MM.1S (cell line): ENCODE measurements around the gene BSN.

Experiments used
- DNase-seq: peaks from one replicate; pipeline ENCODE4 v3.0.0-alpha.2; 2015
- H2AFZ ChIP-seq: fragments of 300-600 bp; sonication (generic); 2 replicates; pipeline ENCODE4 v1.6.0; 2016; ENCODE audit warnings: antibody characterized with exemption, low read length
- H3F3A ChIP-seq: fragments of 300-600 bp; sonication (generic); 2 replicates; pipeline ENCODE4 v1.6.1; 2016; ENCODE audit warnings: mild to moderate bottlenecking, antibody characterized with exemption, low read length, moderate library complexity, mixed read lengths; ENCODE audit not compliant: insufficient read depth
- H3K27ac ChIP-seq: fragments of 300-600 bp; sonication (generic); 2 replicates; pipeline ENCODE4 v1.5.1; 2016; ENCODE audit warnings: mild to moderate bottlenecking, low read length
- H3K27me3 ChIP-seq: fragments of 300-600 bp; sonication (generic); replicated peaks from 2 replicates; pipeline ENCODE4 v1.6.0; 2016; ENCODE audit warnings: low read length; ENCODE audit not compliant: insufficient read depth
- H3K36me3 ChIP-seq: fragments of 300-600 bp; sonication (generic); replicated peaks from 2 replicates; pipeline ENCODE4 v1.6.1; 2016; ENCODE audit warnings: mild to moderate bottlenecking, low read length, mixed read lengths; ENCODE audit not compliant: insufficient read depth
- H3K4me1 ChIP-seq: fragments of 300-600 bp; sonication (generic); 2 replicates; pipeline ENCODE4 v1.6.1; 2016; ENCODE audit warnings: low read length, mixed read lengths
- H3K4me2 ChIP-seq: fragments of 300-600 bp; sonication (generic); 2 replicates; pipeline ENCODE4 v1.6.0; 2016; ENCODE audit warnings: low read depth, low read length
- H3K4me3 ChIP-seq: fragments of 300-600 bp; sonication (generic); 2 replicates; pipeline ENCODE4 v1.5.1; 2016; ENCODE audit warnings: low read length, mixed read lengths
- H3K79me2 ChIP-seq: fragments of 300-600 bp; sonication (generic); 2 replicates; pipeline ENCODE4 v1.6.1; 2016; ENCODE audit warnings: mixed run types, low read length, mixed read lengths
- H3K9ac ChIP-seq: fragments of 300-600 bp; sonication (generic); 2 replicates; pipeline ENCODE4 v1.6.1; 2016; ENCODE audit warnings: low read length, mixed read lengths
- H3K9me2 ChIP-seq: fragments of 300-600 bp; sonication (generic); replicated peaks from 2 replicates; pipeline ENCODE4 v1.6.1; 2016; ENCODE audit warnings: mild to moderate bottlenecking, low read length, mixed read lengths; ENCODE audit not compliant: insufficient read depth
- H3K9me3 ChIP-seq: fragments of 300-600 bp; sonication (generic); replicated peaks from 2 replicates; pipeline ENCODE4 v1.6.1; 2016; ENCODE audit warnings: mild to moderate bottlenecking, low read length, mixed read lengths; ENCODE audit not compliant: insufficient read depth
- H4K20me1 ChIP-seq: fragments of 300-600 bp; sonication (generic); 2 replicates; pipeline ENCODE4 v1.6.1; 2016; ENCODE audit warnings: mild to moderate bottlenecking, low read length, moderate library complexity, mixed read lengths; ENCODE audit not compliant: insufficient read depth
- EZH2 ChIP-seq: fragments of 300-600 bp; sonication (generic); optimal IDR thresholded peaks from 2 replicates; pipeline ENCODE3; 2017; ENCODE audit warnings: low read depth, mild to moderate bottlenecking, antibody characterized with exemption, low read length, mixed read lengths
- EZH2phosphoT487 ChIP-seq: fragments of 300-600 bp; sonication (generic); IDR thresholded peaks from 2 replicates; pipeline ENCODE4 v1.6.1; 2018; ENCODE audit warnings: antibody characterized with exemption, low read length
- TF ChIP-seq, protein P1 (sequence below): fragments of 300-600 bp; sonication (generic); IDR thresholded peaks from 2 replicates; pipeline ENCODE4 v1.5.1; 2016; ENCODE audit warnings: antibody characterized with exemption, low read length, mixed read lengths

The BSN gene

DNA sequence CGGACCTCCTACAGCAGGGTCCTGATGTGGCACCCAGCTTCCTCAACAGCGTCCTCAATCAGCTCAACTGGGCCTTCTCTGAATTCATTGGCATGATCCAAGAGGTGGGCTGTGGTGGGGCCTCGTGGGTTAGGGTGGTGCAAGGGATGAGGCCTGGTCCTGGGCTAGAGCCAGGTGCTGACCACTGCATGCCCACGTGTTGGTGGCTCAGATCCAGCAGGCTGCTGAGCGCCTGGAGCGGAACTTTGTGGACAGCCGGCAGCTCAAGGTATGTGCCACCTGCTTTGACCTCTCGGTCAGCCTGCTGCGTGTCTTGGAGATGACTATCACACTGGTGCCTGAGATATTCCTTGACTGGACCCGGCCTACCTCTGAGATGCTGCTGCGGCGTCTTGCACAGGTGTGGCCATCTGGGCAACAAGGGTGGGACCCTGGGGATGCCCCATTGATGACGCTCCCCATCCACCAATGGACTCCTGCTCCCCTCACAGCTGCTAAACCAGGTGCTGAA is 161.4 kb downstream of the BSN start:
- Histone ChIP-seq H3K4me2 (no peak overlapping the region), H3K79me2 (no peaks in the 10 kb centered on the region; the same call in 1 of the 2 replicates), H3K4me1 (no peaks in the 10 kb centered on the region), H3K9ac (no peak overlapping the region), H3K4me3 (no peak overlapping the region), H3K36me3 (no peaks in the 10 kb centered on the region), H3K9me3 (no peaks in the 10 kb centered on the region), H3F3A (no peaks in the 10 kb centered on the region), H3K27ac (no peak overlapping the region), H2AFZ (no peak overlapping the region), H4K20me1 (no peaks in the 10 kb centered on the region), H3K9me2 (no peaks in the 10 kb centered on the region), H3K27me3 (no peaks in the 10 kb centered on the region)
- DNase-seq = no peak
- TF ChIP-seq, protein P1, sequence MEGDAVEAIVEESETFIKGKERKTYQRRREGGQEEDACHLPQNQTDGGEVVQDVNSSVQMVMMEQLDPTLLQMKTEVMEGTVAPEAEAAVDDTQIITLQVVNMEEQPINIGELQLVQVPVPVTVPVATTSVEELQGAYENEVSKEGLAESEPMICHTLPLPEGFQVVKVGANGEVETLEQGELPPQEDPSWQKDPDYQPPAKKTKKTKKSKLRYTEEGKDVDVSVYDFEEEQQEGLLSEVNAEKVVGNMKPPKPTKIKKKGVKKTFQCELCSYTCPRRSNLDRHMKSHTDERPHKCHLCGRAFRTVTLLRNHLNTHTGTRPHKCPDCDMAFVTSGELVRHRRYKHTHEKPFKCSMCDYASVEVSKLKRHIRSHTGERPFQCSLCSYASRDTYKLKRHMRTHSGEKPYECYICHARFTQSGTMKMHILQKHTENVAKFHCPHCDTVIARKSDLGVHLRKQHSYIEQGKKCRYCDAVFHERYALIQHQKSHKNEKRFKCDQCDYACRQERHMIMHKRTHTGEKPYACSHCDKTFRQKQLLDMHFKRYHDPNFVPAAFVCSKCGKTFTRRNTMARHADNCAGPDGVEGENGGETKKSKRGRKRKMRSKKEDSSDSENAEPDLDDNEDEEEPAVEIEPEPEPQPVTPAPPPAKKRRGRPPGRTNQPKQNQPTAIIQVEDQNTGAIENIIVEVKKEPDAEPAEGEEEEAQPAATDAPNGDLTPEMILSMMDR = no peak
- TF ChIP-seq EZH2 (no peak), EZH2phosphoT487 (no peak)

- H3K27ac ChIP-seq = no peak overlapping the region
- TF ChIP-seq EZH2 (no peak), EZH2phosphoT487 (no peak)
- TF ChIP-seq, protein P1 = no peak
- H3K4me3 ChIP-seq = no peak overlapping the region
- no peaks in the 10 kb centered on the region for H3K9me2 ChIP-seq
- H3K27me3 ChIP-seq = no peaks in the 10 kb centered on the region
- no peak overlapping the region for H3K9ac ChIP-seq
- no peak overlapping the region for H3K4me2 ChIP-seq
- no peaks in the 10 kb centered on the region for H4K20me1 ChIP-seq
- H3K36me3 ChIP-seq = no peaks in the 10 kb centered on the region
- H3K4me1 ChIP-seq = no peaks in the 10 kb centered on the region
- H3F3A ChIP-seq = no peaks in the 10 kb centered on the region
- DNase-seq = no peak
- peaks cover 3% of the 10 kb centered on the region; the same call in 1 of the 2 replicates for H3K79me2 ChIP-seq
- no peak overlapping the region for H2AFZ ChIP-seq
- H3K9me3 ChIP-seq = no peaks in the 10 kb centered on the region
Observed at GRCh38 chr3:49716169-49716568, 161.9 kb downstream of the BSN start.

- Histone ChIP-seq H3K27me3 (no peaks in the 10 kb centered on the region), H4K20me1 (no peaks in the 10 kb centered on the region), H3K9me2 (no peaks in the 10 kb centered on the region), H3K9ac (no peak overlapping the region), H3K9me3 (no peaks in the 10 kb centered on the region), H3K4me3 (no peak overlapping the region), H3K4me1 (no peaks in the 10 kb centered on the region), H2AFZ (no peak overlapping the region), H3K4me2 (no peak overlapping the region), H3F3A (no peaks in the 10 kb centered on the region), H3K36me3 (no peaks in the 10 kb centered on the region), H3K27ac (no peak overlapping the region), H3K79me2 (peaks cover 9% of the 10 kb centered on the region)
- TF ChIP-seq EZH2phosphoT487 (no peak), EZH2 (no peak)
- TF ChIP-seq, protein P1 = no peak
- no peak for DNase-seq
Observed at GRCh38 chr3:49716691-49717210, 162.5 kb downstream of the BSN start.
